Ovary (tissue), 9 donors: ENCODE data around the gene COG3. TPM values are rescaled to one million over a fixed set of nuclear protein-coding genes. Genes with fewer than 3 reads are reported as not detected.

Source experiments
- DNase-seq, 5 donors: peaks; one replicate each; pipeline ENCODE4 v3.0.0-alpha.2; 2019 to 2020
- H3K27ac ChIP-seq, 2 donors: fragments of 200-600 bp; one replicate each; pipeline versions ENCODE4 v1.5.1 to v1.8.0; 2019 to 2022
- H3K27me3 ChIP-seq: fragments of 200-600 bp; one replicate; pipeline ENCODE4 v1.8.0; 2022
- H3K36me3 ChIP-seq: fragments of 200-600 bp; sonication (generic); one replicate; pipeline ENCODE4 v1.5.1; 2019
- H3K4me1 ChIP-seq: one replicate; pipeline ENCODE4 v1.8.1; 2013; ENCODE audit warnings: mild to moderate bottlenecking, moderate library complexity; ENCODE audit not compliant: insufficient read depth
- H3K4me3 ChIP-seq: fragments of 200-600 bp; sonication (generic); one replicate; pipeline ENCODE4 v1.5.1; 2017
- H3K9me3 ChIP-seq, 2 donors: fragments of 200-600 bp in 1 of 2; sonication (generic) in 1 of 2; one replicate each; pipeline versions ENCODE4 v1.5.1 to v1.8.1; 2013 to 2019; ENCODE audit warnings: mild to moderate bottlenecking in 1 of 2, moderate library complexity in 1 of 2
- EP300 ChIP-seq: sonication (generic); formaldehyde crosslinking; IDR thresholded peaks from one replicate; pipeline ENCODE4 v1.6.1; 2017; ENCODE audit warnings: antibody characterized with exemption
- POLR2A ChIP-seq: fragments of 450-650 bp; IDR thresholded peaks from one replicate; pipeline ENCODE4 v1.6.1; 2017; ENCODE audit warnings: antibody characterized with exemption, mild to moderate bottlenecking, moderate library complexity
- WGBS, 3 donors: extraction: QIAGEN DNeasy Blood & Tissue Kit in 1 of 3; methylation state at CpG; one replicate each; pipeline versions ENCODE4 v1.1.5 to v1.1.7; 2013 to 2017; 5-methylcytosine and 5-hydroxymethylcytosine counted together
- intact Hi-C, 4 donors: fragments of 100-400 bp; cut with DNase I; formaldehyde crosslinking; loops; one replicate each; pipeline versions ENCODE4 v1.11.0 to v1.15.1; 2022 to 2023
- polyA plus RNA-seq, 2 donors: library from polyadenylated mRNA; stranded (reverse); fragments of 200-250 nt in 1 of 2; fragments of 350-450 nt in 1 of 2; fragmentation: Illumina TruSeq in 1 of 2; extraction: RNeasy Lipid Tissue Mini Kit (QIAGEN cat#74804) in 1 of 2; gene quantifications; one replicate each; pipeline ENCODE4 v1.2.3, GENCODE V29; 2013 to 2014
- total RNA-seq, 7 donors: library from RNA; depleted of rRNA in 2 of 7; stranded (reverse); fragments of >200 nt in 2 of 7; fragmentation: NEBNext Ultra II Directional in 3 of 7; extraction: Animal tissue kit (Norgen Biotek cat#: 25700) in 3 of 7; gene quantifications; one replicate each; pipeline versions ENCODE4 v1.1.0 to v1.2.4, GENCODE V29; 2016 to 2023
- TF ChIP-seq, protein P1 (sequence below), 3 donors: fragments of 450-650 bp in 2 of 3; fragments of 200-600 bp in 1 of 3; IDR thresholded peaks; one replicate each; pipeline versions ENCODE4 v1.5.1 to v1.8.0; 2016 to 2022; ENCODE audit warnings: antibody characterized with exemption in 3 of 3, mild to moderate bottlenecking in 1 of 3
- donor health status: DM: no; HTN: no; CAD: no; lungs with moderate emphysema.
- donor health status: DM: no; HTN: no; CAD: no.
- donor health status: Bipolar disorder and iron deficiency.
- donor health status: DM: yes; HTN: yes; CAD: no.
- donor health status: DM: no; HTN: no; CAD: no.
- donor health status: DM: yes; HTN: yes; CAD: no.

COG3 gene
- total and polyA plus RNA-seq, 9 donors, result 17.1 to 37.3 (median 26.9) TPM

DNA sequence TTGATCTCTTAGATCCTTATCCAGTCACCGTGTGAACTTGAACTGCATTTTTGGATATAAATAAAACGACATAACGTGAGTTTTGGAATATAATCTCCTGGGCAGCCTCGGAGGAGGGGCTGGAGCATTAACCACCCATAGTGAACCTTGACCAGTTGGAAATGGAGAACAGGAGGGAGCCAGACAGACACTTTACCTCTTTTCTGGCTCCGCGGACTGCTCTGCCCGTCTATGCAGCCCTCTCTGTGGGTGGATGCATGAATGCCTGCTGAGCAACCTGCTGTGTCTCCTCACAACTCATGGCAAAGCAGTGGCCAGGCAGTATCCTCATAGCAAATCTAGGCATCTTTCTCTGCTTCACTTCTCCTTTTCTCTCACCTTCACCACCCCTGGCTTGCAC lies 10.5 kb upstream of the COG3 start:
- H3K27me3 ChIP-seq, result no peaks in the 10 kb centered on the region
- H3K4me3 ChIP-seq, result no peak overlapping the region
- H3K36me3 ChIP-seq, result no peaks in the 10 kb centered on the region
- no peaks in the 10 kb centered on the region for H3K9me3 ChIP-seq
- no peaks in the 10 kb centered on the region for H3K4me1 ChIP-seq
- 74 to 91% (median 76%) methylated on average over 7 of the region's 7 CpGs for WGBS, 3 donors
- TF ChIP-seq, protein P1, sequence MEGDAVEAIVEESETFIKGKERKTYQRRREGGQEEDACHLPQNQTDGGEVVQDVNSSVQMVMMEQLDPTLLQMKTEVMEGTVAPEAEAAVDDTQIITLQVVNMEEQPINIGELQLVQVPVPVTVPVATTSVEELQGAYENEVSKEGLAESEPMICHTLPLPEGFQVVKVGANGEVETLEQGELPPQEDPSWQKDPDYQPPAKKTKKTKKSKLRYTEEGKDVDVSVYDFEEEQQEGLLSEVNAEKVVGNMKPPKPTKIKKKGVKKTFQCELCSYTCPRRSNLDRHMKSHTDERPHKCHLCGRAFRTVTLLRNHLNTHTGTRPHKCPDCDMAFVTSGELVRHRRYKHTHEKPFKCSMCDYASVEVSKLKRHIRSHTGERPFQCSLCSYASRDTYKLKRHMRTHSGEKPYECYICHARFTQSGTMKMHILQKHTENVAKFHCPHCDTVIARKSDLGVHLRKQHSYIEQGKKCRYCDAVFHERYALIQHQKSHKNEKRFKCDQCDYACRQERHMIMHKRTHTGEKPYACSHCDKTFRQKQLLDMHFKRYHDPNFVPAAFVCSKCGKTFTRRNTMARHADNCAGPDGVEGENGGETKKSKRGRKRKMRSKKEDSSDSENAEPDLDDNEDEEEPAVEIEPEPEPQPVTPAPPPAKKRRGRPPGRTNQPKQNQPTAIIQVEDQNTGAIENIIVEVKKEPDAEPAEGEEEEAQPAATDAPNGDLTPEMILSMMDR (IDR thresholded peaks at IDR 0.05), result no peak
- TF ChIP-seq POLR2A, result no peak
- no peak for TF ChIP-seq EP300
- intact Hi-C loops, result no loop called here
- DNase-seq, result no peak
- no peak overlapping the region for H3K27ac ChIP-seq

DNA sequence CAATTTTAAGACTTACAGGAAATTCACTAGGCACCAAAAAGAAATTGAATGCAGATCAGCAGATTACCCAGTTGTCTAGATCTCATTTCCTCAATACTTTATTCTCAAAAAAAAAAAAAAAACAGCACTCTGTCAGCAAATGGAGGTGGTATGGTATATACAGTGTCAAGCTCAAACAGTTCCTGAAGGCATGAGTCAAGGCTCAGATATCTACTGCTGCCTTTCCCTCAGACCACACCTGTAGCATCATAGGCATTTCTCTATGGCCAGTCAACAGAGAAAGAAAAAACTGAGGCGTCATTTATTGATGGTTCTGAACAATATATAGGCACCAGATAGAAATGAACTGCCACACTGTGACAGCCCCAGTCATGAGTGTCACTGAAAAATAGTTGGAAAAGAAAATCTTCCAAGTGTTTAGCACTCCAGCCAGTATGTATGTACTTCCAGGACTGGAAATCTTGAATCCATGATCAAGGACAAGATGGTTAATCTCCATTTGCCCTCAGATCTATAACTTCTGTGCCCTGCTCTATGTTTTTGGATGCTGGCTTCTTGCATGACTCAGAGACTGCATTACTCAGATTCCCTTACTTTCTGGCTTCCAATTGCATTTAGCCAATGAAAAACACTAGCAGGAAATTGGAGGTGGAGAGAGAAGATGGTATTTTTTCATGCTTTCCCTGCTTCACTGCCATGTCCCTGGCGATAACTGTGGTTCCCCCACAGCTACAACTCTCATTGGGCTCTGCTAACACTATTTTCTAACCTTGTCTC lies 8.4 kb upstream of the COG3 start:
- intact Hi-C loops, result no loop called here
- no peaks in the 10 kb centered on the region for H3K9me3 ChIP-seq
- no peak for DNase-seq
- H3K36me3 ChIP-seq, result no peaks in the 10 kb centered on the region
- WGBS, 3 donors, result 83 to 87% (median 85%) methylated on average over 2 of the region's 2 CpGs
- H3K4me1 ChIP-seq, result no peaks in the 10 kb centered on the region
- no peak for TF ChIP-seq POLR2A
- TF ChIP-seq, protein P1 (IDR thresholded peaks at IDR 0.05), result no peak
- TF ChIP-seq EP300, result no peak
- H3K27me3 ChIP-seq, result no peaks in the 10 kb centered on the region
- H3K4me3 ChIP-seq, result no peak overlapping the region
- H3K27ac ChIP-seq, result no peak overlapping the region

GRCh38 chr13:45464141-45464686 lies 525 bp upstream of the COG3 start:
- intact Hi-C loops, result loop anchor here in 1 of 4 donors (10.0 kb wide), 1 partner anchor 49 kb away; the partner anchor contains the start of gene SLC25A30

GRCh38 chr13:45466359-45466758 lies 1.6 kb downstream of the COG3 start:
- TF ChIP-seq POLR2A (no peak), EP300 (no peak)
- TF ChIP-seq, protein P1 (IDR thresholded peaks at IDR 0.05), result no peak
- H3K27ac ChIP-seq, result no peak overlapping the region
- H3K36me3 ChIP-seq, result no peaks in the 10 kb centered on the region
- H3K4me3 ChIP-seq, result peak overlapping the region; percentile 98
- no peaks in the 10 kb centered on the region for H3K27me3 ChIP-seq
- H3K4me1 ChIP-seq, result peaks cover 14% of the 10 kb centered on the region
- intact Hi-C loops, result loop anchor here in 1 of 4 donors (10.0 kb wide), 1 partner anchor 52 kb away; the partner anchor contains the start of gene SLC25A30
- no peaks in the 10 kb centered on the region for H3K9me3 ChIP-seq
- 59 to 72% (median 71%) methylated on average over 4 of the region's 4 CpGs for WGBS, 3 donors
- no peak for DNase-seq

More at GRCh38 chr13:45464141-45464686, 525 bp upstream of the COG3 start:
- Histone ChIP-seq H3K4me3 (peak overlapping the region; percentile 98), H3K27me3 (no peaks in the 10 kb centered on the region), H3K36me3 (no peaks in the 10 kb centered on the region), H3K4me1 (peaks cover 14% of the 10 kb centered on the region), H3K27ac (peak overlapping the region in 1 of 2 donors; percentile 72), H3K9me3 (no peaks in the 10 kb centered on the region)
- 81 to 84% (median 81%) methylated on average over 9 of the region's 9 CpGs for WGBS, 3 donors
- DNase-seq, result peak in 2 of 5 donors; percentile 47 to 49
- TF ChIP-seq, protein P1 (IDR thresholded peaks at IDR 0.05), result peak in 2 of 3 donors; percentile 57 to 66
- TF ChIP-seq POLR2A, result no peak
